Activated naive CD4-positive, alpha-beta T cell treated with anti-CD3 and anti-CD28 coated beads, Interleukin-2, amount 50 U/mL, for 72 hours (primary cell): ENCODE measurements around the gene PPDPF. TPM values are rescaled to one million over a fixed set of nuclear protein-coding genes. Genes with fewer than 3 reads are reported as not detected.
"Not testable (repeated sequence)": the region's sequence is repeated elsewhere in the genome, so short reads cannot be mapped to it uniquely, and the experiment has no call there.

Experiments used
- ATAC-seq, 2 donors: fragments of 150-1000 bp; cut with Tn5 transposase; 2 replicates each; pipeline ENCODE4 v1.10.0; 2021; ENCODE audit warnings: mild to moderate bottlenecking in 2 of 2, moderate library complexity in 2 of 2
- DNase-seq, 2 donors: peaks; one replicate each; pipeline ENCODE4 v3.0.0; 2021 to 2022; ENCODE audit warnings: low spot score in 2 of 2
- H3K27ac Mint-ChIP-seq, 2 donors: one replicate each; pipeline ENCODE4 v1.8.0; 2022; ENCODE audit warnings: mild to moderate bottlenecking in 2 of 2, mixed read lengths in 2 of 2
- H3K36me3 Mint-ChIP-seq, 2 donors: one replicate each; pipeline ENCODE4 v1.8.0; 2022; ENCODE audit warnings: mixed read lengths in 2 of 2
- H3K9me3 Mint-ChIP-seq, 2 donors: one replicate each; pipeline ENCODE4 v1.8.0; 2022; ENCODE audit warnings: mixed read lengths in 2 of 2
- total RNA-seq, 2 donors: library from RNA; stranded (reverse); gene quantifications; one replicate each; pipeline ENCODE4 v1.2.3, GENCODE V29; 2022

PPDPF gene, protein sequence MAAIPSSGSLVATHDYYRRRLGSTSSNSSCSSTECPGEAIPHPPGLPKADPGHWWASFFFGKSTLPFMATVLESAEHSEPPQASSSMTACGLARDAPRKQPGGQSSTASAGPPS
- 100 to 1,000 TPM in 1 of 2 donors, 10 to 100 TPM in 1; 60.7 to 117 TPM for total RNA-seq

DNA sequence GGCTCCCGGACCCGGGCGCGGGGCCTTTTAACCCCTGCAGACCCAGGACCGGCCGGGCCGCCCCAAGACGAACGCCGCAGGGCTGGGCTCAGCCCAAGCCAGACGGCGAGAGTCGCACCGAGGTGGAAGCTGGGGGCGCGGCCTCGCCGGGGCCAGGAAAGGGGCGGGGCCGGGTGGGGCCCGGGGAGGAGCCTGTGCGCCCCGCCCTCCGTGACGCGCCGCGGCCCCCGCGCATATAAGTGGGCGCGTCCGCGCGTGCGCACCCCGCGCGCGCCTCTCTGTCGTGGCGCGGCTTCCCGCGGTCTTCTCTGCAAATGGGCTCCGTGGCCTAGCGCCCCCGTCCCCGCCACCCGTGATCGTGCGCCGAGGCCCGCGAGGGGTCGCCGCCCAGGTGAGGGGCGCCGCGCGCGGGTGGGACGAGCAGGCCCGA, at the start of gene PPDPF:
Gene PPDPF, plus strand, starts transcription at position 262 of the 430 bp plus-strand sequence. CDS start 544 bp downstream, outside the sequence.
- Mint-ChIP-seq H3K9me3 (peaks cover 4 to 10% of the 10 kb centered on the region in 2 donors), H3K36me3 (peaks cover 12 to 26% of the 10 kb centered on the region in 2 donors), H3K27ac (peak within 1 kb of the TSS in 1 of 2 donors; percentile 74)
- ATAC-seq: peak; percentile 87 to 88
- peak; percentile 85 to 87 for DNase-seq

DNA sequence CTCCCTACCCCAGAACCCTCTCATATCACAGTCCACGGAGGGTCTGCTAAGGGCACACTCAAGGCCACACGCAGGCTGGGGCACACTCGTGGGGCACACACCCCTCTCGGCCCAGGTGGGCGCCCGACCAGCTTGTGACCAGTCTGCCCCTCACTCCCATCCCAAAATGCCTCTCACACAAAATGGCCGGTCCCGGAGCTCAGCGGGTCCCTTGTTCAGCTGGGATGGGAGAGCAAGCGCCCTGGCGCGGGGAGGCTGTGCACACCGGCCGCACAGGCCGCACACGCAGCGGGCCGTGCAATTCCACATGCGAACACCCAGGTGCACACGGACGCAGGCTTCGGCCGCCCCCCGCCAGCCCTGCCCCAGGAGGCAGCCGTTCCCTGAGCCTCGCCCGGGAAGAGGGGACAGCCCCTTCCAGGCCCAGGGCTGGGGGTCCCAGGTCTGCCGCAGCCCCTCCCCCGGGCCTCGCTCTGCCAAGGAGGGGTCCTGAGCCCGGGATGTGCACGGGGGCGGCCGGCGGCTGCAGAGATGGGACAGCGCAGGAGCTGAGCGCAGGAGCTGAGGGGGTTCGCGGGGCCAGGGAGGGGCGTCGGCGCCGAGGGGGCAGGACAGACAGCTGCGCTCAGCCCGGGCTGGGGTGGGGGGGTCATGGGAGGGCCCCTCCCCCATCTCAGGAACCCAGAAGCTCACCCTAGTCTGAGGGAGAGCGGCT, 49.4 kb upstream of the PPDPF start:
- no peak for ATAC-seq

DNA sequence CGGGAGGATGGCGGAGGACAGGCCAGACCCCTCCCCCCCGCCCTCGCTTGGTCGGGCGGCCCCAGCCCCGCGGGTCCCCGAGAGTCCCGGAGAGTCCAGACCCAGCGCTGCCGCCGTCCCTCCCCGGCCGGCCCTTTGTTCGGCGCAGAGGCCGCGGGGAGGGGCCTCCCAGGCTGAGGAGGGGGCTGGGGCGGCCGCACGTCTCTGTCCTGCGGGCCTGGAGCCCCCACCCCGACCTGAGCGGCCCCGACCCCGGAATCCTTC, 48.9 kb upstream of the PPDPF start:
- DNase-seq (no peak), ATAC-seq (no peak)
- Mint-ChIP-seq H3K9me3 (no peaks in the 10 kb centered on the region), H3K27ac (no peak overlapping the region), H3K36me3 (no peaks in the 10 kb centered on the region)

More for the DNA sequence above, 49.4 kb upstream of the PPDPF start:
- H3K9me3 Mint-ChIP-seq: no peaks in the 10 kb centered on the region
- H3K27ac Mint-ChIP-seq: no peak overlapping the region
- H3K36me3 Mint-ChIP-seq: no peaks in the 10 kb centered on the region
- DNase-seq: no peak

DNA sequence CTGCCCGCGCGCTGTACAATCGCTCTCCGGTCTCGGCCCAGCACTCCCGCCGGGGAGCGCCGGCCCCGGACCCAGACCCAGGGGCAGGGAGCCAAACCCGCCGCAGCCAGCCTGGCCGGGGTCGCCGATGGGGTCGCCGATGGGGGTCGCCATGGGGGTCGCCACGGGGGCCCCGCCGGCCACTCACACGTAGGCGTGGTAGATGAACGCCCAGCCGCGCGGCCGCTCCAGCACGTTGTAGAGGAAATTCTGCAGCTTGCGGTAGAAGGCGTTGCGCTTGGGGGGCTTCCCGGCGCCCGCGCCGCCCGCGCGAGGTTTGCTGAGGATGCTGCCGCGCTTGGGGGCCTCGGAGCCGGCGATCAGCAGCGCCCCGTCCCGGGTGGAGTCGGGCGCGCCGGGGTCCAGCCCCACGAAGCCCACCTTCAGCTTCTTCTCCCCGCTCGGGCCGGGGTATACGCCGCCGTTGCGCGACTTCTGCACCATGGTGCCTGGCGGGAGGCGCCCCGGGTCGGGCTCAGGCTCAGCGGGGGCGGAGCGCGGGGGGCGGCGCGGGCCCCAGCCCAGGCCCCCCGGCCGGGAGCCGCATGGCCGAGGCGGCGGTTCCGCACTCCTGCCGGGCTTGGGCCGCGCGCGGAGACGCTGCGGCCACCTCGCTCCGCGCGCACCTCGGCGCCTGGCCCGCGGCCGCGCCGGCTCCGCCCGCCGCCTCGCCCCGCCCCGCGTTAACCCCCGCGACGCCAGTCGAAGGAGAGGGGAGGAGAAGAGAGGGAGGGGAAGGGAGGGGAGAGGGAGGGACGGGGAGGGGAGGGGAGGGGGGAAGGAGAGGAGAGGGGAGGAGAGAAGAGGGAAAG, 48.4 kb upstream of the PPDPF start, which contains the start of gene KCNQ2:
Gene KCNQ2, minus strand, starts transcription at position 675 of the 851 bp plus-strand sequence. Its CDS starts 192 bp downstream, at position 483.
- no peaks in the 10 kb centered on the region for H3K9me3 Mint-ChIP-seq
- H3K36me3 Mint-ChIP-seq: no peaks in the 10 kb centered on the region
- ATAC-seq (peak in 1 of 2 donors; percentile 37), DNase-seq (no peak)
- H3K27ac Mint-ChIP-seq: no peak within 1 kb of the TSS

DNA sequence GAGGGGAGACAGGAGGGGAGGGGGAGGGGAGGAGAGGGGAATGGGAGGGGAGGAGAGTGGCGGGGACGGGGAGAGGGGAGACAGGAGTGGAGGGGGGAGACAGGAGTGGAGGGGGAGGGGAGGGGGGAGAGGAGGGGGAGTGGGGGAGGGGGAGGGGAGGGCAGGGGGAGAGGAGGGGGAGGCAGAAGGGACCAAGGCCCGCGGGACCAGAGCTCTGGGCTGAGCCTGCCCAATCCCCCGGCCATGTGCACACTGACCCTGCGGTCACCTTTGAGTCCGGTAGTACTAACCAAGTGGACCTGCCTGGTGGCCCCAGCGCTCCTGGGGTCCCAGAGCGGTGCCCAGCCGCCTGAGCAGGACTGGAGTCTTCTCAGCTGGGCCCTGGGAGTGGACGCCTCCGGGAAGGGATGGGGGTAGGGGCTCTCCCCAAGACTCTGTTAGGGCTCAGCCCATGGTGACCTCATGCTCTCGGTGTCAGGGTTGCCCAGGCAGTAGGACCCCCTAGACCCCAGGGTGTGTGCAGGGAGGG, 47.6 kb upstream of the PPDPF start:
- ATAC-seq: no peak
- Mint-ChIP-seq H3K36me3 (no peaks in the 10 kb centered on the region), H3K9me3 (no peaks in the 10 kb centered on the region), H3K27ac (no peak overlapping the region)
- DNase-seq: no peak

DNA sequence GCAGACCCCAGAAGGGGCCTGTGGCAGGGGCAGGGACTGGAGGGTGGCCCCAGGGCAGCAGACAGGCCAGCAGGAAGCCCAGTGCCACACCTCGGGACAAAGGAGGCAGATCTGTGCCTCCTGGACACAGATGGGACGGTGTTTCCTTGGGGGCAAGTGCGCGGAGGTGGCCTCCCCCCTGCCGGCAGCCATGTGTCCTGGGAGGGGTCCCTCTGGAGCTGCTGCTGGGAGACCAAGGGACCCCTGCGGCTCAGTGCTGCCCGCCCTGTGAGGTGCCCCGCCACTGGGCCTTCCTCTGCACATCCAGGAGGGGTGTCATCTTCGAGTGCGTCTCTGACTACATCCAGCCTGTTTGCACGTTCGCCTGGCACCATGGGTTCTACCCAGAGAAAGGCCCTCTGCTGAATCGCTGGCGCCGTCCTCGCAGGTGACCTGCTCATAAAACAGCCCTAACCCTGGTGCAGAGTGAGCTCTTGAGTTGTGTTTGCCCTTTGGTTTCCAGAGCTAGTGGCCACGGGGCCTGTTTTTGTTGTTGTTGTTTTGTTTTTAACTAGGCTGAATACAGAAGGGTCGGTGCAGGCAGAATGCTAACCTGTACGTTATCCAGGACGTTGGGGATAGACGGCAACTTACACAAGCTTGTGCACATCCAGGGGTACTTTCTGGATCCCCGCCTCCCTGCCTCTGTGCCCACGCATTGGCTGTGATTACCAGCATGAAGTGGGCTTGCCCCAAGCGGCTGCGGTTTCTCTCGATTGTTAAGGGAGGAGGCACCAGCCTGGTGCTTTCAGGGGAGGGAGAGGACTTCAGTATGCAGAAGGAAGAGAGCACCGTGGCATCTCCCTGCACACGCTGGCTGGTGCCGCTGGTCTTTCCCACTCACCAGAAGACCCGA, 46.8 kb upstream of the PPDPF start:
- ATAC-seq (no peak), DNase-seq (no peak)
- H3K27ac Mint-ChIP-seq: no peak overlapping the region
- no peaks in the 10 kb centered on the region for H3K9me3 Mint-ChIP-seq
- H3K36me3 Mint-ChIP-seq: no peaks in the 10 kb centered on the region

GRCh38 chr20:63475209-63475608, 45.4 kb upstream of the PPDPF start:
- Mint-ChIP-seq H3K27ac (no peak overlapping the region), H3K9me3 (no peaks in the 10 kb centered on the region), H3K36me3 (no peaks in the 10 kb centered on the region)
- no peak for DNase-seq
- no peak for ATAC-seq

- DNase-seq (no peak), ATAC-seq (no peak)
- Mint-ChIP-seq H3K27ac (no peak overlapping the region), H3K36me3 (no peaks in the 10 kb centered on the region), H3K9me3 (no peaks in the 10 kb centered on the region)
Observed at GRCh38 chr20:63477061-63477616, 43.4 kb upstream of the PPDPF start.

- H3K27ac Mint-ChIP-seq: no peak overlapping the region
- H3K36me3 Mint-ChIP-seq: no peaks in the 10 kb centered on the region
- H3K9me3 Mint-ChIP-seq: no peaks in the 10 kb centered on the region
- ATAC-seq (no peak), DNase-seq (no peak)
Observed at GRCh38 chr20:63477944-63478343, 42.6 kb upstream of the PPDPF start.

DNA sequence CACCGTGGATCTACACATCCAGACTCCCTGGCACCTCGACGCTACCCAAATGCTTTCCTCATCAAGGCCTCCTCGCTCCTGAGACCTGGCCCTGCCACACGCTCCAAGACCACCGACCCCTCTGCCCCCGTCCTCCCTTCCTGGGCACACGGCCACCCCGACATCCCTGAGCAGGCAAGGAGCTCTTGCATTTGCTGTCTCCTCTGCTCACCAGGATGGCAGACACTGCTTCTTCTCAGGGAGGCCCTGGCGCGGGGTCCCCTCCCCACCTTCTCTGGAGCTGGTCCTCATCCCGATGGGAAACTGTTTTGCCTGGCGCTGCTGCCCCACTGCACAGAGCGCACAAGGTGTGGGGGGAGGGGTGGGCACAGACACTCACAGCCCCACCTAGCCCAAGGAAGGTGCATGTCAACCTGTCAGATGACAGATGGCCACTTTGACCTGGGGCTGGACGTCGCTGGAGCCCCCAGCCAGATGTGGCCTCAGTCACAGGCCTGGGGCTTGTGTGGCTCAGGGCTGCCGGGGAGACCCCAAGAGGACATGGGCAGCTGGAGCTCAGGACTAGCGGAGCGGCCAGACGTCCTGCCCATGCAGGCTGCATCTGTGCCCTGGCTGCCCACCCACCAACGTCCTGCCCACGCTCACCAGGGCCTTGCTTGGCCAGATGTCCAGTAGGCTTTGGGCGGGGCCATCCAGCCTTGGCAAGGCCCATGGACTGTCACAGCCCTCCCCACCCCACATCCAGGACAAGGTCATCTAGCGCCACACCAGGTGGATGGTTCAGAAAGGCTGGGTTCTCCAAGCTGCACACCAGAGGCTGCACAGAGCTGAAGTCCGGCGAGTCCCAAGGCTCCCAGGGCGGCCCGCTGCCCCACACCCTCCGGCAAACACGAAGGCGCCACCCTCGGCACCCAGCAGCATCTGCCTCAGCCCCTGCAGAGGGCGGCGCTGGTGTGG, 41.9 kb upstream of the PPDPF start:
- Mint-ChIP-seq H3K9me3 (no peaks in the 10 kb centered on the region), H3K27ac (no peak overlapping the region), H3K36me3 (no peaks in the 10 kb centered on the region)
- no peak for DNase-seq
- ATAC-seq: no peak

DNA sequence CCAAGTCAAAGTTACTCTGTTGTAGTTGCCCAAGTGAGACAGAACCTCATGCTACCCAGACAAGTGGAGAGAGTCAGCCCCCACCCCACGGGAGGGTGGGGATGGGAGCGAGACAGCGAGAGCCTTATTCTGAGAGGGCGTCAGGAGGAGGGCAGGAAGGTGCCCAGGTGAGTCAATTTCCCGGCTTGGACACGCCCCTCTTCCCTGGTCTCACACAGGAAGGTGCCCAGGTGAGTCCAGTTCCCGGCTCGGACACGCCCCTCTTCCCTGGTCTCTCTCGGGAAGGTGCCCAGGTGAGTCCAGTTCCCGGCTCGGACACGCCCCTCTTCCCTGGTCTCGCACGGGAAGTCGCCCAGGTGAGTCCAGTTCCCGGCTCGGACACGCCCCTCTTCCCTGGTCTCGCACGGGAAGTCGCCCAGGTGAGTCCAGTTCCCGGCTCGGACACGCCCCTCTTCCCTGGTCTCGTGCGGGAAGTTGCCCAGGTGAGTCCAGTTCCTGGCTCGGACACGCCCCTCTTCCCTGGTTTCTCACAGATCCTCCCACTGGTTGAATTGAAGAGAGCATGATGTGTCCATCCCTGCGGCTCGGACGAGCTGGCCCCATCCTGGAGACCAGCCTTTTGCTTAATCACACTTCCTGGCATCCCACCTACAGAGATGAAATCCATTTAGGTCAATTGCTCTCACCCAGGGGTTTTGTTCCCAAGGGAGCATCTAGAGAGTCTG, 40.7 kb upstream of the PPDPF start:
- not testable (repeated sequence) for ATAC-seq, H3K36me3 Mint-ChIP-seq, H3K9me3 Mint-ChIP-seq, H3K27ac Mint-ChIP-seq, DNase-seq

DNA sequence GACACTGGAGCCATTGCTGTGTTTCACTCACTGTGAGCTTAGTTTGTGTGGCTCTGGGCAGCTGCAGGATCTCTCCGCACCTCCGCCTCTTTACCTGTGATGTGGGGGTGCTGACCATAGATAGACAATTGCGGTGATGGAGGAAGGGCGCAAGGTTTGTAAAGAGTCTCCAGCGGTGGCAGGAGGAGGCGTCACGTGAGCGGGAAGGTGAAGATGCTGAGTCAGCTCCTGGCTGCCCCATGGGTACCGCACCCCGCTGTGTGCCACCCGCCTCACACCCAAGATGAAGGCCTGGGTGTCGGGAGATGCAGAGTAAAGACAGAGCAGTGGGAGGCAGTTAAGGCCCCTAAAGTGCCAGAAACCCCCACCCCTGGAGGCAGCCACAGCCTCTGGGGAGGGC, 39.1 kb upstream of the PPDPF start:
- ATAC-seq: no peak
- no peak overlapping the region for H3K27ac Mint-ChIP-seq

DNA sequence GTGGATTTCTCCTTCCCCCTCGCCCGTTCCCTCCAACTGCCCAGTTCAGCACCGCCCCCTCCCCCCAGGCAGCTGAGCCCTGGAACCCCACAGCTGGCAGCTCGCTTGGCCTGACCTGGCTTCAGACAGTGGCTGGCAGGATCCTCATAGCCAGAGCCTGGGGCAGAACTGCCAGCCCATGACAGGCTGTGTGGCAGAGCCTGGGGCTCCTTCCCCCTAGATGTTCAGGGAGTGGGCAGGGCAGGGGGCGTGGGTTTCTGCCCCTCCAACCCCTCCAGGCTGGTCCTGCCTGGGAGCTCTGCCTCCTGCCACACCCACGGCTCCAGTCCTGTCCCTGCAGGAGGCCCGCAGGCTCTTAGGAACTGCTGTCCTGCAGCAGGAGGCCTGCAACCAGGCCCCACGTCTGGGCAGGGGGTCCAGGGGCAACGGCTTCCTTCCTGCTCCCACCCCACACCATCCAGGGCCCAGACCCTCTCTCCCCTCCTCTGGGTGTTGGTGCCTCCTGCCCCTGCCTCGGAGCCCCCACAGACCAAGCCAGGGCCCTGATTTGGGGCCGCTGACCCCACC, 38.5 kb upstream of the PPDPF start:
- Mint-ChIP-seq H3K9me3 (no peaks in the 10 kb centered on the region), H3K27ac (no peak overlapping the region), H3K36me3 (no peaks in the 10 kb centered on the region)
- DNase-seq (no peak), ATAC-seq (no peak)

More for the DNA sequence above, 39.1 kb upstream of the PPDPF start:
- H3K36me3 Mint-ChIP-seq: no peaks in the 10 kb centered on the region
- H3K9me3 Mint-ChIP-seq: no peaks in the 10 kb centered on the region
- DNase-seq: no peak

- no peak for ATAC-seq
- H3K9me3 Mint-ChIP-seq: no peaks in the 10 kb centered on the region
Observed at GRCh38 chr20:63483834-63484233, 36.7 kb upstream of the PPDPF start.

More at GRCh38 chr20:63483834-63484233, 36.7 kb upstream of the PPDPF start:
- H3K36me3 Mint-ChIP-seq: no peaks in the 10 kb centered on the region
- DNase-seq: no peak
- no peak overlapping the region for H3K27ac Mint-ChIP-seq
